BLaER1 (cell line): ENCODE measurements around the gene KCNIP4.

ENCODE experiments used
- H3K27ac ChIP-seq: shearing (Covaris generic); formaldehyde crosslinking; 2 replicates; pipeline ENCODE4 v1.8.1; 2022
- H3K27me3 ChIP-seq: shearing (Covaris generic); formaldehyde crosslinking; 2 replicates; pipeline ENCODE4 v1.8.1; 2022
- H3K36me3 ChIP-seq: shearing (Covaris generic); formaldehyde crosslinking; 2 replicates; pipeline ENCODE4 v1.8.1; 2022
- H3K4me1 ChIP-seq: shearing (Covaris generic); formaldehyde crosslinking; 2 replicates; pipeline ENCODE4 v1.8.1; 2022
- H3K4me2 ChIP-seq: shearing (Covaris generic); formaldehyde crosslinking; 2 replicates; pipeline ENCODE4 v1.8.1; 2022
- H3K4me3 ChIP-seq: shearing (Covaris generic); formaldehyde crosslinking; 2 replicates; pipeline ENCODE4 v1.8.1; 2022
- H3K9ac ChIP-seq: shearing (Covaris generic); formaldehyde crosslinking; 2 replicates; pipeline ENCODE4 v1.8.1; 2022
- H3K9me3 ChIP-seq: shearing (Covaris generic); formaldehyde crosslinking; 2 replicates; pipeline ENCODE4 v1.8.1; 2022
- H4K20me1 ChIP-seq: shearing (Covaris generic); formaldehyde crosslinking; 2 replicates; pipeline ENCODE4 v1.8.1; 2022
- Cebpa-rat ChIP-seq: shearing (Covaris generic); IDR thresholded peaks from 2 replicates; pipeline ENCODE4 v1.8.1; 2022

The KCNIP4 gene

DNA sequence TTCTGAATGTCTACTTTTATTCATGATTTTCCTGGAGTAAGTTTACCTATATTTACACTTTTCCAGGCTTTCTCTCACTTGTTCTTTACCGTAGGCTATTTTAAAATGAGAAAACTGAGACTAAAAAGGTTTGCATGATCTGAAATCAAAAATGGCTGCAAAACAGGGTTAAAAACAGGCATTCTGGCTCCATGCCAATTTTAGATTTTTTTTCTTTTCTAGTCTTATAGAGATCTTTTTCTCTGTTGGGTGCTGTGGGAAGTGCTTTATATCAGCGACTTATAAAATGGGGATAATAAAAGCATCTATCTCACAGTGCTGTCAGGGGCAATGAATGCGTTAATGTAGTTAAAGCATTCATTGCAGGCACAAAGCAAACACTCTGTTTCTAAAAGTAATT lies 953.6 kb downstream of the KCNIP4 start:
- Histone ChIP-seq H3K9me3 (no peaks in the 10 kb centered on the region), H3K9ac (no peak overlapping the region)
- TF ChIP-seq Cebpa-rat, result no peak

DNA sequence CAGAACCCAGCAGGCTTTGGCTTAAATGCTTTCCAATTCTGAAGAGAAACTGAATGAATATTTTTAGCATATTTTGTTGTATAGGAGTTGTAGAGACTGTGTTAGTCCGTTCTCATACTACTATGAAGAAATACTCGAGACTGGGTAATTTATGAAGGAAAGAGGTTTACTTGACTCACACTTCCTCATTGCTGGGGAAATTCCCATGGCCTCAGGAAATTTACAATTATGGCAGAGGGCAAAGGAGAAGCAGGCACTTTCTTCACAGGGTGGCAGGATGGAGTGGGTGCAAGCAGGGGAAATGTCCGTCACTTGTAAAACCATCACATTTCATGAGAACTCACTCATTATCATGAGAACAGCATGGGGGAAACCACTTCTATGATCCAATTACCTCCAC lies 956.6 kb downstream of the KCNIP4 start:
- TF ChIP-seq Cebpa-rat, result no peak
- no peak overlapping the region for H3K9ac ChIP-seq

More for the DNA sequence above, 953.6 kb downstream of the KCNIP4 start:
- H3K4me2 ChIP-seq, result no peak overlapping the region
- H3K4me1 ChIP-seq, result no peaks in the 10 kb centered on the region
- no peak overlapping the region for H3K27ac ChIP-seq
- no peaks in the 10 kb centered on the region for H3K36me3 ChIP-seq
- H3K27me3 ChIP-seq, result no peaks in the 10 kb centered on the region
- no peak overlapping the region for H3K4me3 ChIP-seq
- no peaks in the 10 kb centered on the region for H4K20me1 ChIP-seq

DNA sequence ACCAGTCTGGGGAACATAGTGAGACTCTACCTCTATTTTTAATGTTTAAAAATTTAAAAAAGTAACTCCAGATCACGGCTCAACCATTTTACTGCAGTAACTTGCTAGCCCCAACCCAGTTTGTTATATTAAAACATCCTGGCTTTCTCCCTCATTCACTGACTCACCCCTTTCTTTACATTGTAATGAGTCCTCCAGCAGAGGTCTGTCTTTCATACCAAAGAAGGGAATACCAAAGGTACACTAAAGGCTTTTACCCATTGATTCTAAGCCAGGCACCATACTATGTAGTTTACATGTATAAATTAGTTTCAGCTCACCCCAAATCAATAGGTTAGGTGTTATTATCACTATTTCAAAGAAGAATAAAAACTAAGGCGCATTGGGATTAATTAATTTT lies 961.4 kb downstream of the KCNIP4 start:
- Histone ChIP-seq H3K9me3 (no peaks in the 10 kb centered on the region), H3K4me3 (no peak overlapping the region), H3K4me2 (no peak overlapping the region), H4K20me1 (no peaks in the 10 kb centered on the region), H3K36me3 (no peaks in the 10 kb centered on the region), H3K27me3 (no peaks in the 10 kb centered on the region), H3K4me1 (no peaks in the 10 kb centered on the region), H3K9ac (no peak overlapping the region), H3K27ac (no peak overlapping the region)
- TF ChIP-seq Cebpa-rat, result no peak

More for the DNA sequence above, 956.6 kb downstream of the KCNIP4 start:
- Histone ChIP-seq H3K4me2 (no peak overlapping the region), H3K9me3 (no peaks in the 10 kb centered on the region), H3K27me3 (no peaks in the 10 kb centered on the region), H4K20me1 (no peaks in the 10 kb centered on the region), H3K4me1 (no peaks in the 10 kb centered on the region), H3K4me3 (no peak overlapping the region), H3K27ac (no peak overlapping the region), H3K36me3 (no peaks in the 10 kb centered on the region)

DNA sequence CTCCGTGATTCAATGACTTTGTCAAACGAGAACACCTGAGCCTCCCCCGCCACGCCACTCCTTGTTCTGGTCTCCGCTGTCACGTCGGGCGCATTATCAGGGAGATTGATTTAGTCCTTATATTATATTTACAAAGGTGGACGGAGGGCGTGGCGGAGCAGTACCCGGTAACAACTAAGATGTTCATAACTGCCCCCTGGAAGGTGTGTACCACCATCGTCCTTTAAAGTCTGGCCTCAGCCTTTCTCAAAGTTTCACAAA lies 964.1 kb downstream of the KCNIP4 start:
- TF ChIP-seq Cebpa-rat, result no peak
- no peaks in the 10 kb centered on the region for H3K4me1 ChIP-seq
- H3K27ac ChIP-seq, result no peak overlapping the region
- H3K4me3 ChIP-seq, result no peak overlapping the region
- no peaks in the 10 kb centered on the region for H4K20me1 ChIP-seq
- no peak overlapping the region for H3K4me2 ChIP-seq
- no peak overlapping the region for H3K9ac ChIP-seq
- H3K36me3 ChIP-seq, result no peaks in the 10 kb centered on the region
- H3K9me3 ChIP-seq, result no peaks in the 10 kb centered on the region
- no peaks in the 10 kb centered on the region for H3K27me3 ChIP-seq

DNA sequence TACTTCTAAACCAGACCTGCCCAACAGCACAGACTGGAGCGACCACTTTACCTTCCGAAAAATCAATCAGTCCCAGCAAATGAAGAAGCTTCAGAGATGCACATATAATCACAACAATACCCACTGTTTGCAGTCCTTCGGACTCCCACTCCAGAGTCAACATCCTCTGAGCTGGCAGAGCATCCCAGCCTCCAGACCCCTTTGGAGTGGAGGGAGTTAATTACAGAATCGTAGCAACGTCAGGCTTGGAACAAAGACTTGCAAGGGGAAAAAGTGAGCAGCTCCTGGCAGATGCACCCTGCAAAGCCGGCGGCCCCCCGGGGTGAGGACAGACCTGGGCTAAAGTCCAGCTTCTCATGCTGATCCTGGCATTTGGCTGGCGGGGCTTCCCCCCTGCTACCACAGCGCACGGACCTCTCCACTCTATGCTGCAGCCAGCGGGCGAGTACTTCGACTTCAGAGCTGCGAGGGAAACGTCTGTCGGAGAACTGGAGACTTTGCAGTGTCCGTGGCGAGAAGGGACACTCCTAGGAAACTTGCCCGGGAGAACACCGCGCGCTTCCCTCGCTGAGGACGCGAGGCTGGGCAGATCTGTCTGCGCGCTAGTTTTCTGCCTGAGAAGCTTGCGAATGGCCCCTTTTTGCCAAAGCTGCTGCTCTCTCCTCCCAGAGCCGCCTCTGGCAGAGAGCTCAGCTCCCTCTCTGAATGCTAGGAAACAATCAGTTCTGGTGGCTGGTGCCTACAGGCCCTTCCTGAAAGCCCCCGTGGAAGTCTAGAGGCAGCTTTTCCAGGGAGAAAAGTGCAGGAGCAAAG lies 964.6 kb downstream of the KCNIP4 start:
- H3K4me2 ChIP-seq, result no peak overlapping the region
- H3K27me3 ChIP-seq, result no peaks in the 10 kb centered on the region
- no peak for TF ChIP-seq Cebpa-rat
- no peak overlapping the region for H3K27ac ChIP-seq
- H4K20me1 ChIP-seq, result no peaks in the 10 kb centered on the region
- no peaks in the 10 kb centered on the region for H3K36me3 ChIP-seq
- H3K9ac ChIP-seq, result no peak overlapping the region
- H3K4me3 ChIP-seq, result no peak overlapping the region
- H3K9me3 ChIP-seq, result no peaks in the 10 kb centered on the region
- H3K4me1 ChIP-seq, result no peaks in the 10 kb centered on the region

DNA sequence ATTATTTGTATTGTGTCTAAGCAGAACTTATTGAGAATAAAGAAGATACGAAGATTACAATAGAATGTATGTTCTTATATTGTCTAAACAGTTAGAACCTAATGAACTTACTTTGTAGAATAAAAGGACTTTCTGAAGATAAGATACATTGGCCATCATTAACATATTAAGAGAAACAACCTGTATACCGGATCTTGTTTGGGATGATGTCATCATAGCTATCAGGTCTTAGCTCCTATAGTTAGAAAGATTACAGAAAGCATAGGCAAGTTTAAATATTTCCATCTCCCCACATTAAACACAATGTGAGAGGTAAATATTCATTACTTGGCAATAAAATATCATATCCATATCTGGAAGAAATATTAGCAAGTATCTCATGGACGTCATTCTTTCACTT lies 966.0 kb downstream of the KCNIP4 start:
- Histone ChIP-seq H3K36me3 (no peaks in the 10 kb centered on the region), H3K27ac (no peak overlapping the region), H3K9ac (no peak overlapping the region), H3K4me2 (no peak overlapping the region), H3K27me3 (no peaks in the 10 kb centered on the region), H3K4me3 (no peak overlapping the region), H3K9me3 (no peaks in the 10 kb centered on the region), H4K20me1 (no peaks in the 10 kb centered on the region), H3K4me1 (no peaks in the 10 kb centered on the region)
- TF ChIP-seq Cebpa-rat, result no peak

DNA sequence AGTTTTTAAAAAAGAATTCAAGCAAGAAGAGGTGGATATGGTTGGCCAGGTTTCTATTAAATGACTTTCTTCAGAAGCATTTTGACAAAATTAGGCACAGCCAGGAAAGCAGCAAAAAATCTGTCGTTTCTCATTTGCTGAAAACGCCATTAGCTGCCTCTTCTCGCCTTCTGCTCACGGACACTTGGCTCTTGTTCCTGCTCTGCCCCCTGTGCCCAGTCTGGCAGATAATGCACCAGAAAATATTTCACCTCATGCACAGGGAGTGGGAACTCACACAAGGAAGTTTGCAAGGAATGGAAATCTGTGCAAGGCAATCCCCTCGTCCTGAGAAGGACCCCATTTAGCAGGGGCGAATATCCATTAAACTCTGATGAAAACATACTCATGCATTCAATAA lies 988.3 kb downstream of the KCNIP4 start:
- Histone ChIP-seq H3K27me3 (no peaks in the 10 kb centered on the region), H3K36me3 (no peaks in the 10 kb centered on the region), H3K4me1 (no peaks in the 10 kb centered on the region), H3K4me2 (no peak overlapping the region), H4K20me1 (no peaks in the 10 kb centered on the region), H3K4me3 (no peak overlapping the region), H3K9ac (no peak overlapping the region), H3K27ac (no peak overlapping the region), H3K9me3 (no peaks in the 10 kb centered on the region)
- TF ChIP-seq Cebpa-rat, result no peak

DNA sequence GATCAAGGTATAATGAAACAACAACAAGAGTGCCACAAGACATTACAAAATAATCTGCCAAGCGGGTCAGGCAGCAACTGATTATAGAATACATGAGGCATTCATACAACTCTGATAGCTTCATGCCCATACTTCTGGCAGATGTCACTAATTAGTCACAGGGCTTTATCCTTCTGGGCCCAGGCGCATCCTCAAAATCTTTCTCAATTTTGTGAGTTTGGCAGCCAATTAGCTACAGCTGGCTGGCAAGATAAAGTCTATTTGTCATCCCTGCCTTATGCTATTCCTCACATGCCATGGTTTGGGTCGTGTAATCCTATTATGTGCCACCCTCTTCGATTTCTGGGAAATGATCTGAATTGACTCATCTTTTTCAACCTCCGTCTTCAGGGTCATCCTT lies 994.0 kb downstream of the KCNIP4 start:
- H3K4me2 ChIP-seq, result no peak overlapping the region
- no peak for TF ChIP-seq Cebpa-rat

DNA sequence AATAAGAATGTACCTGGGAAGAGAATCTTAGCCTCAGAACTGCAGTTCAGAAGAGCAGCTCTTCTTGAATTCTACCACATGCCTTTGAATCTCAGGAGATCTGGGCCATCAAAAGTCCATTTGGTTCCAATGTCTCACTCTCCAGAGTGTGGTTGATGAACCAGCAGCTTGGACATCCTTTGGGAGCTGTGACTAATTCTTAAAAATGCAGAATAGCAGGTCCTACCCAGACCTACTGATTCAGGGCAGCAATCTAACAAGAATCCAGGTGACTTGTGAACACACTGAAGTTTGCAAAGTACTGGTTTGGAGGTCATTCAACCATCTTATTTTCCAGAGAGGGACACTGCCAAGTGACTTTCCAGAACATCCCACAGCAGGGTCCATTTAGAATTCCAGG lies 1003.6 kb downstream of the KCNIP4 start:
- Histone ChIP-seq H3K36me3 (no peaks in the 10 kb centered on the region), H3K9ac (no peak overlapping the region), H3K4me3 (no peak overlapping the region), H3K27me3 (no peaks in the 10 kb centered on the region), H3K27ac (no peak overlapping the region), H4K20me1 (no peaks in the 10 kb centered on the region), H3K4me2 (no peak overlapping the region), H3K9me3 (no peaks in the 10 kb centered on the region), H3K4me1 (peaks cover 9% of the 10 kb centered on the region; the same call in 1 of the 2 replicates)
- no peak for TF ChIP-seq Cebpa-rat

More for the DNA sequence above, 994.0 kb downstream of the KCNIP4 start:
- no peaks in the 10 kb centered on the region for H3K4me1 ChIP-seq
- no peak overlapping the region for H3K9ac ChIP-seq
- no peak overlapping the region for H3K27ac ChIP-seq
- H3K36me3 ChIP-seq, result no peaks in the 10 kb centered on the region
- H4K20me1 ChIP-seq, result no peaks in the 10 kb centered on the region
- H3K27me3 ChIP-seq, result no peaks in the 10 kb centered on the region
- no peak overlapping the region for H3K4me3 ChIP-seq
- no peaks in the 10 kb centered on the region for H3K9me3 ChIP-seq

DNA sequence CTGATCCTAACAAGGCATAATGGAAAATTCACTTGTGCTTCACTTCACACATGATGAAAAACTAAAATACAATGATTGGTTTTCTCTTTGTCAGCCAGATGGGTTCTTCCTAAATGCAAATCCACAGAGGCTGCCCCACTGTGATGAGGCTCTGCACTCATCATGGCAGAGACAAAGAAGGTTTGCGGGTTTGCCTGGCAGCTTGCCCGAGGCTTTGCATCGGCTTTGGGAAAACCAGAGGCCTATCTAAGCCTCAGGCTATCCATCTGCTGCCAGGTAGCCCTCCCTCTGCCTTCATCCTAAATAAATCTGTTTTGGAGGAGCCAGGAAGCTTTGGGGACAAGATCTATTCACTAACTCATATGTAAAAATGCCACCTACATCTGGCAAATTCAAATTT lies 1004.1 kb downstream of the KCNIP4 start:
- TF ChIP-seq Cebpa-rat, result no peak
- H4K20me1 ChIP-seq, result no peaks in the 10 kb centered on the region
- peaks cover 9% of the 10 kb centered on the region; the same call in 1 of the 2 replicates for H3K4me1 ChIP-seq
- H3K27ac ChIP-seq, result no peak overlapping the region
- H3K9me3 ChIP-seq, result no peaks in the 10 kb centered on the region
- H3K27me3 ChIP-seq, result no peaks in the 10 kb centered on the region
- no peak overlapping the region for H3K4me2 ChIP-seq
- H3K9ac ChIP-seq, result no peak overlapping the region
- H3K4me3 ChIP-seq, result no peak overlapping the region
- H3K36me3 ChIP-seq, result no peaks in the 10 kb centered on the region

DNA sequence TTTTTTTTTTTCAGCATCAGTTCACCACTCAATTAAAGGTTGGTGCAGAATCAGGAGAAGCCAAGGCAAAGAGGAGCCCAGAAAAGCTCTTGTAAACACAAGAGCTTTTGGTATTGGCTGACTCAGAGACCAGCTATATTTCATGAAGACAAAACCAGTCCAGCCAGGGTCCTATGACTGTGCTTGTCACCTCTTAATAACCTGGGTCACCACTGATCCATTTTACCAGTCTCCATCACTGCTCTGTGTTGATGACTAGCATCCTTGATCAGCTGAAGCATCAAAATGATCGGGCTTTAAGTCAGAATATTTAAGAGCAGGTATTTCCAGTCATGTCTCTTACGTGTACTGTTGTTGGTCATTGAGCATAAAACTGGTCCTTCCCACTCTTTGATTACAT lies 1010.4 kb downstream of the KCNIP4 start:
- Histone ChIP-seq H3K36me3 (no peaks in the 10 kb centered on the region), H3K9ac (no peak overlapping the region), H3K9me3 (no peaks in the 10 kb centered on the region), H3K4me3 (no peak overlapping the region), H3K27ac (no peak overlapping the region), H3K27me3 (no peaks in the 10 kb centered on the region), H4K20me1 (no peaks in the 10 kb centered on the region), H3K4me2 (no peak overlapping the region), H3K4me1 (no peaks in the 10 kb centered on the region)
- TF ChIP-seq Cebpa-rat, result no peak
